HepG2 (cell line): ENCODE data around the gene ARMH1. TPM values are rescaled to one million over a fixed set of nuclear protein-coding genes. Genes with fewer than 3 reads are reported as not detected.

Experiments
- ARNTL ChIP-seq: sonication (generic); formaldehyde crosslinking; IDR thresholded peaks from 2 replicates; pipeline ENCODE4 v1.4.0; 2020; ENCODE audit warnings: mild to moderate bottlenecking, missing genetic modification reagents
- ATF3 ChIP-seq: sonication (generic); formaldehyde crosslinking; IDR thresholded peaks from 2 replicates; pipeline ENCODE4 v1.4.0; 2020; ENCODE audit warnings: missing genetic modification reagents
- CSRNP2 ChIP-seq: sonication (generic); formaldehyde crosslinking; conservative IDR thresholded peaks from 2 replicates; pipeline ENCODE4 v1.8.0; 2022; ENCODE audit warnings: low read depth, missing genetic modification reagents
- DR1 ChIP-seq: sonication (generic); formaldehyde crosslinking; IDR thresholded peaks from 2 replicates; pipeline ENCODE4 v1.8.0; 2021; ENCODE audit warnings: mild to moderate bottlenecking, missing genetic modification reagents, inconsistent platforms
- HES4 ChIP-seq: sonication (generic); formaldehyde crosslinking; IDR thresholded peaks from 2 replicates; pipeline ENCODE4 v1.9.0; 2021; ENCODE audit warnings: mild to moderate bottlenecking, missing genetic modification reagents, borderline replicate concordance
- JUNB ChIP-seq: sonication (generic); formaldehyde crosslinking; IDR thresholded peaks from 2 replicates; pipeline ENCODE4 v1.8.0; 2022; ENCODE audit warnings: missing genetic modification reagents, mild to moderate bottlenecking, borderline replicate concordance
- KDM5A ChIP-seq: fragments of 200-600 bp; sonication (generic); IDR thresholded peaks from 2 replicates; pipeline ENCODE4 v1.7.0; 2018; ENCODE audit warnings: antibody characterized with exemption, mild to moderate bottlenecking, low read length, borderline replicate concordance
- PAXIP1 ChIP-seq: sonication (generic); formaldehyde crosslinking; conservative IDR thresholded peaks from 2 replicates; pipeline ENCODE4 v1.4.0; 2020; ENCODE audit warnings: mild to moderate bottlenecking, missing genetic modification reagents, moderate library complexity
- PHB2 ChIP-seq: fragments of 450-650 bp; IDR thresholded peaks from 2 replicates; pipeline ENCODE4 v1.6.1; 2018; ENCODE audit not compliant: partially characterized antibody
- PLRG1 ChIP-seq: fragments of 450-650 bp; conservative IDR thresholded peaks from 2 replicates; pipeline ENCODE4 v1.6.1; 2016
- RFX3 ChIP-seq: IDR thresholded peaks from 2 replicates; pipeline ENCODE4 v1.6.1; 2016; ENCODE audit warnings: missing biosample characterization, missing genetic modification reagents
- ZBTB44 ChIP-seq: sonication (generic); formaldehyde crosslinking; IDR thresholded peaks from 2 replicates; pipeline ENCODE4 v1.4.0; 2020; ENCODE audit warnings: missing genetic modification reagents
- ZFP41 ChIP-seq: sonication (generic); formaldehyde crosslinking; IDR thresholded peaks from 2 replicates; pipeline ENCODE4 v1.4.0; 2020; ENCODE audit warnings: mild to moderate bottlenecking, missing genetic modification reagents, borderline replicate concordance
- ZMYM2 ChIP-seq: sonication (generic); formaldehyde crosslinking; IDR thresholded peaks from 2 replicates; pipeline ENCODE4 v1.8.0; 2022; ENCODE audit warnings: mild to moderate bottlenecking, missing genetic modification reagents
- ZNF234 ChIP-seq: sonication (generic); formaldehyde crosslinking; conservative IDR thresholded peaks from 2 replicates; pipeline ENCODE4 v1.5.1; 2020; ENCODE audit warnings: mild to moderate bottlenecking, missing genetic modification reagents
- ZNF577 ChIP-seq: sonication (generic); formaldehyde crosslinking; IDR thresholded peaks from 2 replicates; pipeline ENCODE4 v1.4.0; 2020; ENCODE audit warnings: mild to moderate bottlenecking, low read depth, missing genetic modification reagents, borderline replicate concordance
- ZNF747 ChIP-seq: sonication (generic); formaldehyde crosslinking; IDR thresholded peaks from 2 replicates; pipeline ENCODE4 v1.8.1; 2023; ENCODE audit warnings: missing genetic modification reagents, mild to moderate bottlenecking, borderline replicate concordance
- ZNF772 ChIP-seq: sonication (generic); formaldehyde crosslinking; IDR thresholded peaks from 2 replicates; pipeline ENCODE4 v1.5.0; 2020; ENCODE audit warnings: mild to moderate bottlenecking, missing genetic modification reagents
- ZNF776 ChIP-seq: sonication (generic); formaldehyde crosslinking; IDR thresholded peaks from 2 replicates; pipeline ENCODE4 v1.4.0; 2020; ENCODE audit warnings: mild to moderate bottlenecking, missing genetic modification reagents
- ZNF784 ChIP-seq: sonication (generic); formaldehyde crosslinking; IDR thresholded peaks from 2 replicates; pipeline ENCODE4 v1.5.1; 2020; ENCODE audit warnings: missing genetic modification reagents, mild to moderate bottlenecking, borderline replicate concordance
- polyA plus RNA-seq, 8 experiments: library from polyadenylated mRNA; depleted of rRNA in 3 of 8; stranded (reverse) in 7 of 8; unstranded in 1 of 8; fragments of >200 nt; fragmentation: Illumina TruSeq in 4 of 8; extraction: Trizol in 4 of 8; gene quantifications; 2 replicates each; pipeline versions ENCODE4 v1.2.1 to v1.2.3, GENCODE V29; 2011 to 2016; ENCODE audit warnings: low read depth in 4 of 8, missing spikeins in 1 of 8, mixed read lengths in 1 of 8; ENCODE audit not compliant: insufficient read depth in 1 of 8
- total RNA-seq, 5 experiments: library from RNA; depleted of rRNA; stranded (reverse); fragments of >200 nt; fragmentation: Illumina TruSeq; extraction: Trizol; gene quantifications; 2 replicates each; pipeline ENCODE4 v1.2.3, GENCODE V29; 2016; ENCODE audit warnings: low read depth in 1 of 5

The ARMH1 gene
- total and polyA plus RNA-seq, 2 of the 13 experiments (the other 11 are each of a cell fraction or from before 2014, with no cell fraction given), result 0.69 TPM; not detected in 1

GRCh38 chr1:44631647-44632539 is 42.6 kb upstream of the ARMH1 start (continued):
- TF ChIP-seq CSRNP2 (CRISPR knock-in tag) (no peak), ATF3 (CRISPR knock-in tag) (no peak), ZNF747 (CRISPR knock-in tag) (peak; percentile 75), ZNF772 (CRISPR knock-in tag) (peak; percentile 61; the same call in 1 of the 2 replicates), JUNB (no peak), PLRG1 (no peak), PHB2 (no peak), ZNF784 (no peak), ZNF234 (CRISPR knock-in tag) (no peak), DR1 (peak; percentile 65; the same call in 1 of the 2 replicates), ZBTB44 (CRISPR knock-in tag) (no peak), ZNF776 (CRISPR knock-in tag) (peak; percentile 88), ARNTL (CRISPR knock-in tag) (0 out of 2 replicates have a peak, but pooled peaks have one; percentile 45), ZMYM2 (no peak), ZFP41 (CRISPR knock-in tag) (no peak), KDM5A (peak; percentile 46; the same call in 1 of the 2 replicates), RFX3 (no peak), HES4 (CRISPR knock-in tag) (peak; percentile 54), ZNF577 (CRISPR knock-in tag) (no peak), PAXIP1 (0 out of 2 replicates have a peak, but pooled peaks have one; percentile 20)
